IMR-90 (cell line): ENCODE data around the gene CRYBG2. TPM values are rescaled to one million over a fixed set of nuclear protein-coding genes. Genes with fewer than 3 reads are reported as not detected.

Experiments used
- ATAC-seq: fragments of 200-7000 bp; cut with Tn5 transposase; 2 replicates; pipeline ENCODE4 v1.9.1; 2020; ENCODE audit warnings: low read depth, mild to moderate bottlenecking, moderate library complexity
- BruUV-seq: library from RNA; stranded (reverse); fragments of 400-500 nt; replicated peaks from 2 replicates; lab custom pipeline; 2021; lab: Mats Ljungman, UMichigan
- CTCF ChIA-PET: fragments of 300-600 bp; formaldehyde crosslinking; extraction: SDS; loops from one replicate; lab custom pipeline; 2021; ENCODE audit warnings: antibody characterized with exemption; lab: Yijun Ruan, JAX
- POLR2A ChIA-PET: fragments of 300-600 bp; sonication (Branson Sonifier 250); formaldehyde crosslinking; loops from one replicate; lab custom pipeline; 2022; ENCODE audit warnings: antibody characterized with exemption; ENCODE audit not compliant: unreplicated experiment; lab: Charles Lee
- DNase-seq: peaks from one replicate; pipeline ENCODE4 v3.0.0; 2013
- H2AFZ ChIP-seq: replicated peaks from 2 replicates; pipeline ENCODE3; 2013; ENCODE audit warnings: low read length, mild to moderate bottlenecking; ENCODE audit not compliant: poor library complexity
- H2AK5ac ChIP-seq: 2 replicates; pipeline ENCODE4 v1.6.1; 2013; ENCODE audit warnings: low read depth, low read length, inconsistent platforms
- H2AK9ac ChIP-seq: replicated peaks from 2 replicates; pipeline ENCODE3; 2013; ENCODE audit warnings: mild to moderate bottlenecking, low read depth, low read length, moderate library complexity; ENCODE audit not compliant: poor library complexity
- H2BK120ac ChIP-seq: 2 replicates; pipeline ENCODE4 v1.6.1; 2013; ENCODE audit warnings: low read depth, low read length, inconsistent platforms
- H2BK15ac ChIP-seq: 3 replicates; pipeline ENCODE4 v1.6.1; 2013; ENCODE audit warnings: low read depth, low read length, inconsistent platforms
- H2BK20ac ChIP-seq: 2 replicates; pipeline ENCODE4 v1.6.1; 2013; ENCODE audit warnings: low read depth, mild to moderate bottlenecking, inconsistent platforms, low read length, moderate library complexity
- H2BK5ac ChIP-seq: 2 replicates; pipeline ENCODE4 v1.6.1; 2013; ENCODE audit warnings: mild to moderate bottlenecking, low read depth, low read length, inconsistent platforms; ENCODE audit not compliant: poor library complexity, severe bottlenecking
- H3K14ac ChIP-seq: replicated peaks from 2 replicates; pipeline ENCODE4 v1.6.1; 2013; ENCODE audit warnings: low read depth, low read length, inconsistent platforms
- H3K18ac ChIP-seq: 2 replicates; pipeline ENCODE4 v1.6.1; 2013; ENCODE audit warnings: low read depth, low read length, control low read depth
- H3K23ac ChIP-seq: 2 replicates; pipeline ENCODE4 v1.6.1; 2013; ENCODE audit warnings: low read depth, low read length, inconsistent platforms
- H3K27ac ChIP-seq: 2 replicates; pipeline ENCODE4 v1.5.1; 2013; ENCODE audit warnings: mild to moderate bottlenecking, control low read depth, low read length; ENCODE audit not compliant: insufficient read depth
- H3K27me3 ChIP-seq: 2 replicates; pipeline ENCODE4 v1.6.1; 2013; ENCODE audit warnings: low read length; ENCODE audit not compliant: control insufficient read depth, insufficient read depth
- H3K36me3 ChIP-seq: 2 replicates; pipeline ENCODE4 v1.6.1; 2013; ENCODE audit warnings: low read length, mixed read lengths; ENCODE audit not compliant: control insufficient read depth, insufficient read depth
- H3K4ac ChIP-seq: 2 replicates; pipeline ENCODE4 v1.6.1; 2013; ENCODE audit warnings: low read depth, low read length, inconsistent platforms
- H3K4me1 ChIP-seq: 2 replicates; pipeline ENCODE4 v1.6.1; 2013; ENCODE audit warnings: low read length, mixed read lengths; ENCODE audit not compliant: control insufficient read depth, insufficient read depth
- H3K4me2 ChIP-seq: 2 replicates; pipeline ENCODE4 v1.6.1; 2013; ENCODE audit warnings: low read depth, mild to moderate bottlenecking, control low read depth, low read length, moderate library complexity
- H3K4me3 ChIP-seq: 2 replicates; pipeline ENCODE4 v1.5.1; 2013; ENCODE audit warnings: low read depth, mild to moderate bottlenecking, control low read depth, low read length, moderate library complexity; ENCODE audit not compliant: insufficient read depth
- H3K56ac ChIP-seq: 2 replicates; pipeline ENCODE4 v1.6.1; 2013; ENCODE audit warnings: low read length, inconsistent platforms; ENCODE audit not compliant: insufficient read depth; ENCODE audit errors: extremely low read depth
- H3K79me1 ChIP-seq, 2 experiments: 2 replicates each; pipeline ENCODE4 v1.6.1; 2013; ENCODE audit warnings: low read length in 2 of 2, inconsistent platforms in 1 of 2, low read depth in 1 of 2
- H3K9ac ChIP-seq: 2 replicates; pipeline ENCODE4 v1.6.1; 2013; ENCODE audit warnings: low read depth, low read length, control low read depth
- H3K9me1 ChIP-seq: 2 replicates; pipeline ENCODE4 v1.6.1; 2013; ENCODE audit warnings: low read length, inconsistent platforms; ENCODE audit not compliant: insufficient read depth
- H3K9me3 ChIP-seq: 2 replicates; pipeline ENCODE4 v1.6.1; 2013; ENCODE audit warnings: low read length; ENCODE audit not compliant: control insufficient read depth, insufficient read depth
- H4K20me1 ChIP-seq: 2 replicates; pipeline ENCODE4 v1.6.1; 2013; ENCODE audit warnings: low read length, inconsistent platforms; ENCODE audit not compliant: insufficient read depth
- H4K5ac ChIP-seq: 2 replicates; pipeline ENCODE4 v1.6.1; 2013; ENCODE audit warnings: mild to moderate bottlenecking, low read depth, low read length, control low read depth
- H4K8ac ChIP-seq, 2 experiments: 2 replicates each; pipeline ENCODE4 v1.6.1; 2013; ENCODE audit warnings: low read depth in 2 of 2, low read length in 2 of 2, control low read depth in 1 of 2, inconsistent platforms in 1 of 2
- H4K91ac ChIP-seq: 2 replicates; pipeline ENCODE4 v1.6.1; 2013; ENCODE audit warnings: low read depth, low read length, inconsistent platforms; ENCODE audit not compliant: insufficient read depth
- SMC3 ChIP-seq: fragments of 150-350 bp; IDR thresholded peaks from 2 replicates; pipeline ENCODE4 v1.6.1; 2016; ENCODE audit warnings: low read depth, mild to moderate bottlenecking, antibody characterized with exemption, low read length, moderate library complexity
- WGBS, 2 experiments: methylation state at CpG; one replicate each; pipeline versions ENCODE4 v1.1.5 to v1.1.7; 2013; ENCODE audit warnings: missing lambda C conversion rate in 2 of 2; ENCODE audit not compliant: insufficient read length in 1 of 2; ENCODE audit errors: extremely low coverage in 2 of 2; 5-methylcytosine and 5-hydroxymethylcytosine counted together
- dilution Hi-C: fragments of 300-500 bp; cut with HindIII; formaldehyde crosslinking; loops from one replicate; pipeline ENCODE4 v1.14.3; 2018; ENCODE audit warnings: low sequenced_read_pairs; ENCODE audit not compliant: unreplicated experiment
- in situ Hi-C: fragments of 300-500 bp; cut with MboI; formaldehyde crosslinking; loops from 3 replicates; pipeline ENCODE4 v1.14.3; 2019; ENCODE audit warnings: low sequenced_read_pairs, inconsistent platforms, mixed read lengths
- intact Hi-C: fragments of 100-400 bp; cut with micrococcal nuclease; formaldehyde crosslinking; loops from 2 replicates; pipeline ENCODE4 v1.10.0; 2022
- polyA plus RNA-seq, 3 experiments: library from polyadenylated mRNA; depleted of rRNA; stranded (reverse); fragments of >200 nt; gene quantifications; 2 replicates each; pipeline ENCODE4 v1.2.3, GENCODE V29; 2012; ENCODE audit warnings: low replicate concordance in 1 of 3
- total RNA-seq: library from RNA; depleted of rRNA; stranded (reverse); fragments of >200 nt; gene quantifications from 2 replicates; pipeline ENCODE4 v1.2.3, GENCODE V29; 2012
- TF ChIP-seq, protein P1 (sequence below): conservative IDR thresholded peaks from 2 replicates; pipeline ENCODE4 v1.5.1; 2012; ENCODE audit warnings: mild to moderate bottlenecking, low read depth, low read length, improper control_type of control experiment

Gene CRYBG2
- total and polyA plus RNA-seq, 2 of the 4 experiments (the other 2 are of a cell fraction), result not detected

DNA sequence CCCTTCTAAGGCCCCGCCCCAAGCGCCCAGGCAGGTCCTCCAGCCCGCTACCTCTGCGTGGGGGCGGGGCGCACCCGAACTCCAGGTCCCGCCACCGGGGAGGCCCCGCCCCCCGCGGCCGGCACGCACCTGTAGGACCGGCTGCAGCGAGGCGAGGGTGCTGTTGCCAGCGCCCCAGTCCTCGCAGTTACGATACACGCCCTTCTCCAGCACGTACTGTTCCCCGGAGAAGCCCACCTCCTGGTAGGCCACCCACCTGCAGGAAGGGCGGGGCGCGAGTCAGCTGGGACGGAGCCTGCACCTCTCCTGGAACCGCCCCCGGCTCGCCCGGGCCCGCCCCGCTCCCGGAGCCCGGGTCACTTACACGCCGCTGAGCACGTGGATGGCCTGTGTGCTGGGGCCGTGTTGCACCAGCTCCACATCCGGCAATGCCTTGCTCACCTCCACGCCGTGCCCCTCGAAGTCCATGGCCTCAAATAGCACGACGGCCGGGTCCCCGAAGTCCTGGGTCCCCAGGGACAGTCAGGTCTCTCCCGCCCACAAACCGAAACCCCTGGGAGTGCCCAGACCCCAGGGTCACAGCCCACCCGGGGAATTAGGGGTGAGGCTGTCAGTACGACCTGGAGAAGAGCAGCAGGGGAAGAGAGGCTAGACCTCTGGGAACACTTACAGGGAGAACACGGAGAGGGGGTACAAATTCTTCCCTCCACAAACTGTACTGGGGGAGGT lies 17.3 kb downstream of the CRYBG2 start:
- intact Hi-C loops, result no loop called here
- Histone ChIP-seq H3K23ac (no peak overlapping the region), H2AFZ (peak overlapping the region; percentile 87), H3K36me3 (no peaks in the 10 kb centered on the region), H3K9me3 (no peaks in the 10 kb centered on the region), H3K56ac (no peak overlapping the region), H3K9ac (no peak overlapping the region), H3K9me1 (no peaks in the 10 kb centered on the region), H2BK5ac (no peak overlapping the region), H3K4me2 (peak overlapping the region; percentile 99), H2BK20ac (no peak overlapping the region), H4K5ac (no peak overlapping the region), H2AK9ac (peak overlapping the region; percentile 42), H3K18ac (no peak overlapping the region), H3K4ac (no peak overlapping the region), H2BK120ac (peak overlapping the region; percentile 15; the same call in 1 of the 2 replicates), H3K4me3 (peak overlapping the region; percentile 72), H3K27me3 (peaks cover 42% of the 10 kb centered on the region), H4K91ac (no peak overlapping the region), H3K14ac (no peak overlapping the region), H3K4me1 (peaks cover 4% of the 10 kb centered on the region; the same call in 1 of the 2 replicates), H2BK15ac (no peak overlapping the region), H4K8ac (no peak overlapping the region), H2AK5ac (no peak overlapping the region), H3K27ac (no peak overlapping the region), H4K20me1 (no peaks in the 10 kb centered on the region), H3K79me1 (no peaks in the 10 kb centered on the region)
- TF ChIP-seq, protein P1, sequence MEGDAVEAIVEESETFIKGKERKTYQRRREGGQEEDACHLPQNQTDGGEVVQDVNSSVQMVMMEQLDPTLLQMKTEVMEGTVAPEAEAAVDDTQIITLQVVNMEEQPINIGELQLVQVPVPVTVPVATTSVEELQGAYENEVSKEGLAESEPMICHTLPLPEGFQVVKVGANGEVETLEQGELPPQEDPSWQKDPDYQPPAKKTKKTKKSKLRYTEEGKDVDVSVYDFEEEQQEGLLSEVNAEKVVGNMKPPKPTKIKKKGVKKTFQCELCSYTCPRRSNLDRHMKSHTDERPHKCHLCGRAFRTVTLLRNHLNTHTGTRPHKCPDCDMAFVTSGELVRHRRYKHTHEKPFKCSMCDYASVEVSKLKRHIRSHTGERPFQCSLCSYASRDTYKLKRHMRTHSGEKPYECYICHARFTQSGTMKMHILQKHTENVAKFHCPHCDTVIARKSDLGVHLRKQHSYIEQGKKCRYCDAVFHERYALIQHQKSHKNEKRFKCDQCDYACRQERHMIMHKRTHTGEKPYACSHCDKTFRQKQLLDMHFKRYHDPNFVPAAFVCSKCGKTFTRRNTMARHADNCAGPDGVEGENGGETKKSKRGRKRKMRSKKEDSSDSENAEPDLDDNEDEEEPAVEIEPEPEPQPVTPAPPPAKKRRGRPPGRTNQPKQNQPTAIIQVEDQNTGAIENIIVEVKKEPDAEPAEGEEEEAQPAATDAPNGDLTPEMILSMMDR, result no peak
- no peak for TF ChIP-seq SMC3
- 18% methylated on average over 16 of the region's 52 CpGs; no CpG with 5 or more reads in 1 of the 2 experiments for WGBS, 2 experiments
- CTCF ChIA-PET, result no interaction called here
- POLR2A ChIA-PET, result no interaction called here
- DNase-seq, result no peak
- peak; percentile 64 for ATAC-seq
- dilution Hi-C loops, result no loop called here
- in situ Hi-C loops, result no loop called here
- BruUV-seq, result no TSS peak
